B cell (primary cell): ENCODE results near the gene LTO1. TPM values are rescaled to one million over a fixed set of nuclear protein-coding genes. Genes with fewer than 3 reads are reported as not detected.

Source experiments
- ATAC-seq: fragments of 200-7000 bp; cut with Tn5 transposase; one replicate; pipeline ENCODE4 v1.10.0; 2021; ENCODE audit warnings: low read depth, mild to moderate bottlenecking, moderate number of reproducible peaks, moderate library complexity
- CTCF ChIA-PET: fragments of 350-600 bp; sonication (Branson Sonifier 250); formaldehyde crosslinking; loops from one replicate; lab custom pipeline; 2021; ENCODE audit warnings: antibody characterized with exemption, inconsistent platforms; lab: Charles Lee
- POLR2A ChIA-PET: fragments of 350-600 bp; sonication (Branson Sonifier 250); formaldehyde crosslinking; loops from one replicate; lab custom pipeline; 2021; ENCODE audit warnings: antibody characterized with exemption; lab: Charles Lee
- DNase-seq: peaks from one replicate; pipeline ENCODE4 v3.0.0; 2013
- H2AFZ ChIP-seq: 2 replicates; pipeline ENCODE4 v1.6.1; 2012; ENCODE audit warnings: mild to moderate bottlenecking, low read depth, low read length; ENCODE audit not compliant: insufficient read depth, poor library complexity, severe bottlenecking
- H3K27ac ChIP-seq, 2 donors: 1 replicate in 1 of 2; 2 replicates in 1 of 2; pipeline ENCODE4 v1.5.1; 2012 to 2013; ENCODE audit warnings: low read length in 2 of 2, mild to moderate bottlenecking in 2 of 2, moderate library complexity in 1 of 2
- H3K27me3 ChIP-seq, 4 experiments: fragments of 200-600 bp in 1 of 4; sonication (generic) in 1 of 4; replicated peaks in 1 of 4; 1 replicate in 2 of 4; 2 replicates in 2 of 4; pipeline versions ENCODE4 v1.6.1 to v1.7.0; 2013 to 2016; ENCODE audit warnings: low read length in 3 of 4, mild to moderate bottlenecking in 2 of 4, mixed read lengths in 1 of 4, moderate library complexity in 1 of 4; ENCODE audit not compliant: insufficient read depth in 4 of 4, control insufficient read depth in 3 of 4; ENCODE audit errors: control extremely low read depth in 1 of 4
- H3K36me3 ChIP-seq, 2 experiments: replicated peaks in 1 of 2; 1 replicate in 1 of 2; 2 replicates in 1 of 2; pipeline versions ENCODE4 v1.6.1 to v1.7.1; 2013; ENCODE audit warnings: low read length in 1 of 2; ENCODE audit not compliant: insufficient read depth in 2 of 2, control insufficient read depth in 1 of 2; ENCODE audit errors: control extremely low read depth in 1 of 2, extremely low read depth in 1 of 2
- H3K4me1 ChIP-seq, 2 donors: fragments of 200-600 bp in 1 of 2; sonication (generic) in 1 of 2; 1 replicate in 1 of 2; 2 replicates in 1 of 2; pipeline versions ENCODE4 v1.5.1 to v1.6.1; 2013 to 2017; ENCODE audit warnings: low read length in 2 of 2; ENCODE audit not compliant: control insufficient read depth in 2 of 2, insufficient read depth in 2 of 2
- H3K4me2 ChIP-seq: replicated peaks from 2 replicates; pipeline ENCODE3; 2012; ENCODE audit warnings: mild to moderate bottlenecking, low read depth, low read length; ENCODE audit not compliant: poor library complexity, severe bottlenecking
- H3K4me3 ChIP-seq, 5 experiments: fragments of 200-600 bp in 1 of 5; sonication (generic) in 1 of 5; 1 replicate in 3 of 5; 2 replicates in 2 of 5; pipeline versions ENCODE4 v1.5.1 to v1.7.0; 2011 to 2016; ENCODE audit warnings: low read length in 4 of 5, mild to moderate bottlenecking in 4 of 5, low read depth in 2 of 5, control low read depth in 1 of 5, moderate library complexity in 1 of 5; ENCODE audit not compliant: insufficient read depth in 1 of 5; ENCODE audit errors: control extremely low read depth in 1 of 5, extremely low read depth in 1 of 5
- H3K79me2 ChIP-seq: fragments of 200-600 bp; sonication (generic); one replicate; pipeline ENCODE4 v1.6.0; 2016; ENCODE audit warnings: low read length; ENCODE audit not compliant: control insufficient read depth, insufficient read depth
- H3K9ac ChIP-seq: fragments of 200-600 bp; sonication (generic); 2 replicates; pipeline ENCODE4 v1.6.1; 2017; ENCODE audit warnings: mild to moderate bottlenecking, low read length, moderate library complexity
- H3K9me3 ChIP-seq, 3 donors: one replicate each; pipeline versions ENCODE4 v1.6.1 to v1.7.1; 2013; ENCODE audit warnings: low read length in 2 of 3; ENCODE audit not compliant: control insufficient read depth in 2 of 3, insufficient read depth in 1 of 3; ENCODE audit errors: control extremely low read depth in 1 of 3
- H4K20me1 ChIP-seq: 2 replicates; pipeline ENCODE4 v1.6.0; 2012; ENCODE audit warnings: mild to moderate bottlenecking, low read length; ENCODE audit not compliant: insufficient read depth, control insufficient read depth, poor library complexity, severe bottlenecking
- H3K27ac Mint-ChIP-seq: one replicate; pipeline ENCODE4 v1.8.0; 2021; ENCODE audit warnings: mixed read lengths
- H3K27me3 Mint-ChIP-seq: one replicate; pipeline ENCODE4 v1.8.0; 2021; ENCODE audit warnings: mixed read lengths
- H3K4me1 Mint-ChIP-seq: one replicate; pipeline ENCODE4 v1.8.0; 2021; ENCODE audit warnings: mixed read lengths
- H3K4me3 Mint-ChIP-seq: one replicate; pipeline ENCODE4 v1.8.0; 2021; ENCODE audit warnings: mixed read lengths
- H3K9me3 Mint-ChIP-seq: one replicate; pipeline ENCODE4 v1.8.0; 2022; ENCODE audit warnings: mixed read lengths; ENCODE audit not compliant: insufficient read depth
- CTCF ChIP-seq: fragments of 200-600 bp; IDR thresholded peaks from one replicate; pipeline ENCODE4 v1.8.0; 2022; ENCODE audit warnings: antibody characterized with exemption, mild to moderate bottlenecking
- EZH2 ChIP-seq: IDR thresholded peaks from 2 replicates; pipeline ENCODE4 v1.6.1; 2012; ENCODE audit warnings: borderline replicate concordance, low read depth, mild to moderate bottlenecking, moderate library complexity, low read length; ENCODE audit not compliant: insufficient read depth, poor library complexity, severe bottlenecking
- WGBS: methylation state at CpG from one replicate; pipeline ENCODE4 v1.1.5; 2013; ENCODE audit warnings: missing lambda C conversion rate; ENCODE audit not compliant: insufficient coverage; 5-methylcytosine and 5-hydroxymethylcytosine counted together
- intact Hi-C: fragments of 100-400 bp; cut with micrococcal nuclease; formaldehyde crosslinking; loops from one replicate; pipeline ENCODE4 v1.10.0; 2022
- polyA plus RNA-seq: library from polyadenylated mRNA; depleted of rRNA; stranded (reverse); fragments of >200 nt; gene quantifications from 2 replicates; pipeline ENCODE4 v1.2.3, GENCODE V29; 2012
- total RNA-seq, 2 donors: library from RNA; stranded (reverse); fragments of 120-200 nt in 1 of 2; gene quantifications; 1 replicate in 1 of 2; 2 replicates in 1 of 2; pipeline versions ENCODE4 v1.2.3 to v1.2.4, GENCODE V29; 2013 to 2022

LTO1 gene
- total and polyA plus RNA-seq, 2 donors (not counting 1 experiment from before 2014, with no cell fraction given): 44.4 to 68.8 TPM

GRCh38 chr11:69648679-69649575 lies 26.2 kb downstream of the LTO1 start:
- no peak overlapping the region for H3K27ac ChIP-seq
- no peak overlapping the region for H3K9ac ChIP-seq
- no peak for DNase-seq
- ChIA-PET CTCF (no interaction called here), POLR2A (no interaction called here)
- H3K27me3 ChIP-seq: peaks cover 0 to 2% (median 0%) of the 10 kb centered on the region in 4 experiments
- H3K27me3 Mint-ChIP-seq: no peaks in the 10 kb centered on the region
- H3K9me3 ChIP-seq: no peaks in the 10 kb centered on the region
- peaks cover 0 to 6% of the 10 kb centered on the region in 2 experiments for H3K36me3 ChIP-seq
- no peak overlapping the region for H2AFZ ChIP-seq
- H3K4me1 Mint-ChIP-seq: peaks cover 12% of the 10 kb centered on the region
- TF ChIP-seq EZH2 (no peak), CTCF (no peak)
- peaks cover 33% of the 10 kb centered on the region for H4K20me1 ChIP-seq
- H3K4me1 ChIP-seq: peaks cover 7 to 9% of the 10 kb centered on the region in 2 donors
- no peak for ATAC-seq
- H3K79me2 ChIP-seq: peaks cover 6% of the 10 kb centered on the region
- no peaks in the 10 kb centered on the region for H3K9me3 Mint-ChIP-seq
- intact Hi-C loops: no loop called here
- H3K27ac Mint-ChIP-seq: no peak overlapping the region
- no peak overlapping the region for H3K4me3 ChIP-seq
- no peak overlapping the region for H3K4me3 Mint-ChIP-seq
- WGBS: 94% methylated on average over 32 of the region's 37 CpGs
- no peak overlapping the region for H3K4me2 ChIP-seq
